Large intestine (tissue), 3 donors: ENCODE data around the gene C10orf90. TPM values are rescaled to one million over a fixed set of nuclear protein-coding genes. Genes with fewer than 3 reads are reported as not detected.

ENCODE experiments used
- DNase-seq, 2 donors: peaks; one replicate each; pipeline versions ENCODE4 v3.0.0 to v3.0.0-alpha.2; 2013
- H3K27ac ChIP-seq: one replicate; pipeline ENCODE4 v1.5.1; 2013; ENCODE audit warnings: low read length
- H3K27me3 ChIP-seq: 2 replicates; pipeline ENCODE4 v1.6.1; 2013; ENCODE audit warnings: low read length; ENCODE audit not compliant: control insufficient read depth, insufficient read depth
- H3K36me3 ChIP-seq: 2 replicates; pipeline ENCODE4 v1.6.1; 2013; ENCODE audit warnings: low read length; ENCODE audit not compliant: control insufficient read depth, insufficient read depth
- H3K4me1 ChIP-seq: one replicate; pipeline ENCODE4 v1.6.1; 2013; ENCODE audit warnings: low read length; ENCODE audit not compliant: control insufficient read depth, insufficient read depth
- H3K4me3 ChIP-seq: one replicate; pipeline ENCODE4 v1.5.1; 2013; ENCODE audit warnings: low read length
- H3K9me3 ChIP-seq: one replicate; pipeline ENCODE4 v1.6.1; 2013; ENCODE audit warnings: mild to moderate bottlenecking, low read depth, low read length, moderate library complexity; ENCODE audit not compliant: control insufficient read depth
- WGBS: methylation state at CpG from one replicate; pipeline ENCODE4 v1.1.5; 2013; ENCODE audit warnings: low lambda C conversion rate; ENCODE audit not compliant: insufficient coverage; 5-methylcytosine and 5-hydroxymethylcytosine counted together
- polyA plus RNA-seq: library from polyadenylated mRNA; unstranded; fragments of 120-200 nt; gene quantifications from one replicate; pipeline ENCODE4 v1.2.1, GENCODE V29; 2013

C10orf90 gene
- polyA plus RNA-seq, 1 donor = not detected

- DNase-seq = no peak
- 53% methylated on average over 2 of the region's 12 CpGs for WGBS
- H3K27ac ChIP-seq = no peak overlapping the region
- H3K4me1 ChIP-seq = no peaks in the 10 kb centered on the region
- H3K36me3 ChIP-seq = no peaks in the 10 kb centered on the region
- H3K4me3 ChIP-seq = no peak overlapping the region
- no peaks in the 10 kb centered on the region for H3K27me3 ChIP-seq
- H3K9me3 ChIP-seq = no peaks in the 10 kb centered on the region
These were observed 249.8 kb downstream of the C10orf90 start for GRCh38 chr10:126420567-126421300.

DNA sequence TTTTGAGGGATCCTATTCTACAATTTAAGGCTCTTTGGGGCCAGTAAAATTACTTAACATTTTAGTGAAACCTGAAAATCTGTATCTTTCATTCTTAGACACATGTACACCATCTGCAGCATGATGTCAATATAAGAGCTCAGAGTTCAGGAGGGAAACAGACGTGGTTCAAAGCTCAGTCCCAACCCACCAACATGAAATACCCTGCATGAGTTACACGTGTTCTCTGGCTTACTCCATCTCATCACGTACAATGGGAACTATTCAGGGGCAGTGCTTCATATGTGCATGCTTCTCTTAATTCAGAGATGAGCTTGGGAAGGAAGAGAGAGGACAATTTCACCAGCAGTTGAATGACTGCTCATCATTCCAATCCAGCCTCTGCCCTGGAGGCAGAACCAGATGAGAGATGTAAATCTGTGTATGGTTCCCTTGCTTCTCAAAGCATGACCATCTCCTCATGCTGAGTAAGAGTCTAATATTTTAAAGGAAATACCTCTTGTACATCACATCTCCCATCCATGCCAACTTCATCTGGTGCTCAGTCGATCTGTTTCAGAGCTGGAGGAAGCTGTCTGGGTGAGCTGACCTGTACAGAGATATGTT, 253.2 kb downstream of the C10orf90 start:
- WGBS = no CpG with 5 or more reads among the region's 4 CpGs
- H3K27ac ChIP-seq = no peak overlapping the region
- H3K36me3 ChIP-seq = no peaks in the 10 kb centered on the region
- DNase-seq = no peak
- no peaks in the 10 kb centered on the region for H3K4me1 ChIP-seq
- no peaks in the 10 kb centered on the region for H3K9me3 ChIP-seq
- no peak overlapping the region for H3K4me3 ChIP-seq
- H3K27me3 ChIP-seq = no peaks in the 10 kb centered on the region

GRCh38 chr10:126409821-126410220, 260.7 kb downstream of the C10orf90 start:
- WGBS = no CpG with 5 or more reads among the region's 6 CpGs
- H3K36me3 ChIP-seq = no peaks in the 10 kb centered on the region
- no peaks in the 10 kb centered on the region for H3K4me1 ChIP-seq
- H3K4me3 ChIP-seq = no peak overlapping the region
- H3K27ac ChIP-seq = no peak overlapping the region
- H3K27me3 ChIP-seq = no peaks in the 10 kb centered on the region
- no peaks in the 10 kb centered on the region for H3K9me3 ChIP-seq
- DNase-seq = no peak

DNA sequence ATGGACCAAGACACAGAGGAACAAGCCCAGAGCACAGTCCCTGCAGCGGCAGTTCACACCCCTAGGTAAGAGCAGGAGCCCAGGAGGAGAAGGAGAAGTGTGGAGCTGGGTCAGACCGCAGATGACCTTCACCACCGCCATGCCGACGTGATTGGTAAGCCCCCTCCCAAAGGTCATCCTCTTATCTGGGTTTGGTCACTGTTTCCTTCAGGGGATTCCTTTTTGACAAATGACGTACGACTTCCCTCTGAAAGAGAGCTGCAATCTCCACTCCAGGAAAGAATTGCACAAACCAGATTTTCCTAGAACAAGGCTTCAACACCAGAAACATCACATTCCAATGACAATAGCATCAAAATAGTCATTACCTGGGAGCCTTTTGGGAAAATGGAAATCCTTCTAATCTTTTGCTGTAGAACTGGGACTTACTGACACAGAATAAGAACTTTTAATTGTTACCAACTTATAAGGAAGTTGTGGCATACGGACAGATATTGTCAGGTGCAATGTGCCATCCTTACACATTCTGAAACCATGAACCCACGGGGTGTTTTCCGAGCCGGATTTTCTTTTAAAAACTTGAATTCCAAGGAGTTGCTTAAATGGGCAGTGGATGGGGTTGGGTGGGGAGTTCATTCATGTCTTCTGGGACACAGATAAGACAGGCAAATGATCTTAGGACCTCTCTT, 261.4 kb downstream of the C10orf90 start:
- Histone ChIP-seq H3K4me3 (no peak overlapping the region), H3K9me3 (no peaks in the 10 kb centered on the region), H3K27me3 (no peaks in the 10 kb centered on the region), H3K36me3 (no peaks in the 10 kb centered on the region), H3K4me1 (no peaks in the 10 kb centered on the region), H3K27ac (no peak overlapping the region)
- no peak for DNase-seq
- no CpG with 5 or more reads among the region's 11 CpGs for WGBS

DNA sequence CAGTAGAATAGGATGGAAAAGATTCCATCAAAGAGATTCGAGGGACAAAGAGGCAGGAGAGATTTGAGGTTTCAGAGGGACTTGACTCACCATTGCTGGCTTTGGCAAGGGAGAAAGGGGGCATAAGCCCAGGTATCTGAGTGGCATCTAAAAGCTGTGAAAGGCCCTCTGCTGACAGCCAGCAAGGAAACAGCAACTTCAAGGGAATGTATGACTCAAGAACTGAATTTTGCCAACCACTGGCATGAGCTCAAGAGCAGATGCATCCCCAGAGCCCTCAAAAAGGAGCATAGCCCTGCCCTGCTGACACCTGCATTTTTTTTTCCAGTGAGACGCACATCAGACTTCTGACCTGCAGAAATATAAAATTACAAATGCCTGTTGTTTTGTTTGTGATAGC, 262.7 kb downstream of the C10orf90 start:
- Histone ChIP-seq H3K27ac (no peak overlapping the region), H3K9me3 (no peaks in the 10 kb centered on the region), H3K36me3 (no peaks in the 10 kb centered on the region), H3K27me3 (peaks cover 3% of the 10 kb centered on the region), H3K4me3 (no peak overlapping the region), H3K4me1 (no peaks in the 10 kb centered on the region)
- DNase-seq = no peak
- WGBS = no CpG with 5 or more reads among the region's 2 CpGs

- Histone ChIP-seq H3K27me3 (peaks cover 6% of the 10 kb centered on the region), H3K27ac (no peak overlapping the region), H3K4me3 (no peak overlapping the region), H3K4me1 (no peaks in the 10 kb centered on the region), H3K36me3 (no peaks in the 10 kb centered on the region), H3K9me3 (no peaks in the 10 kb centered on the region)
- no peak for DNase-seq
- WGBS = no CpG with 5 or more reads among the region's 6 CpGs
These were observed 265.2 kb downstream of the C10orf90 start for GRCh38 chr10:126405239-126405775.

DNA sequence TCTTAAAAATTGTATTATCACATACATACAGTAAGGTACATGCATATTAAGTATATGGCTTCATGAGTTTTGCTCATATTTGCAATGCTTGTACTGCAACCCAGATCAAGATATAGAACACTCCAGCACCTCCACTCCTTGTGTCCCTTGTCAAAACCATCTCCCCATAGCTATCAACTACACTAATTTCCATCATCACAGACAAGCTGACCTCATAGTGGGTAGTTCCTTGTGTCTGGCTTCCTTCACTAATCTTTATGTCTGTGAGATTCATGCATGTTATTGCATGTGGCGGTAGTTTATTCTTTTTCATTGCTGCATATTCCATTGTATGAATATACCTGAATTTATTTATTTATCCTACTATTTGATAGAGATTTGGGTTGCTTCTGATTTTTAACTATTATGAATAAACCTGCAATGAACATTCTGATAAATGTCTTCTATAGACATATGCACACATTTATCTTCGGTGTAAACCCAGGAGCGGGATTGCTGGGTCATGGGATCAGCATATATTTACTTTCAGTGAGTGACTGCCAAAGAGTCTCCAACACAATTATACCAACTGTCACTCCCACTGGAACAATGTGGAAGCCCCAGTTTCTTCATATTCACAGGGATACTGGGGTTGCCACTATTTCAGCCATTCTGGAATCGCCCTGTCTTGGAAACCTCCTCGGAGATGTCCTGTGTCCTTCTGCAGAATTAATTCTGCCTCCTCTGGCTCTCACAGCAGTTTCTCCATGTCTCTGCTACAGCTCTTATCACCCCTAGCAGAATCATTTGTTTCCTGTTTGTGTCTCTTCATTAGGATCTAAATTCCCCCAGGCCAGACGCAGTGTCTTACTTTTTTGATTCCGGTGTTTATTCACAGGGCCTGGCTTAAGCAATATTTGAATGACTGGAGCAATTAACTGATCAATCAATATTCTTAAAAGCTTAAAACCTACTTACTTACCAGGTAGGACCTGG, 267.5 kb downstream of the C10orf90 start:
- WGBS = no CpG with 5 or more reads among the region's 7 CpGs
- DNase-seq = no peak
- no peak overlapping the region for H3K27ac ChIP-seq

GRCh38 chr10:126400641-126401040, 269.9 kb downstream of the C10orf90 start:
- Histone ChIP-seq H3K27ac (no peak overlapping the region), H3K9me3 (no peaks in the 10 kb centered on the region), H3K36me3 (no peaks in the 10 kb centered on the region), H3K4me1 (no peaks in the 10 kb centered on the region), H3K4me3 (no peak overlapping the region), H3K27me3 (peaks cover 10% of the 10 kb centered on the region)
- no peak for DNase-seq
- WGBS = no CpG with 5 or more reads among the region's 4 CpGs

More for the DNA sequence above, 267.5 kb downstream of the C10orf90 start:
- H3K27me3 ChIP-seq = peaks cover 10% of the 10 kb centered on the region
- H3K4me3 ChIP-seq = no peak overlapping the region
- no peaks in the 10 kb centered on the region for H3K9me3 ChIP-seq
- no peaks in the 10 kb centered on the region for H3K36me3 ChIP-seq
- H3K4me1 ChIP-seq = no peaks in the 10 kb centered on the region

DNA sequence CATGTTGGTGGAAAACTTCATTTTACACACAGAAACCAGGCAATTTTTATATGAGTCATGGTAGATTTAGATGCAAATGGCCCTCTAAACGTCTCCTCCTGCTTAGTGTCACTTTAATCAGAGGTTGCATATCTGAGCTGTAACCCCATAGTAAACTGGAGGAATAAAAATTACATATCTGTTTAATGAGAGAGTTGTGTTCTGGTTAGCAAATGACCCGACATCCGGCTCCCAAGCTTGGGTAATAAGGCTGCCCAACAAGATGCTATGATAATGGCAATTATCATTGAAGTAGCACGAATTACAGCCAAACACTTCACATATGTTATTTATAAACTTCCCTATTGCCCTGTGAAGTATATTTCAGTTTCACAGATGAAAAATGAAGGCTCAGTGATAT, 271.6 kb downstream of the C10orf90 start:
- H3K27me3 ChIP-seq = peaks cover 9% of the 10 kb centered on the region
- no peak overlapping the region for H3K4me3 ChIP-seq
- H3K36me3 ChIP-seq = no peaks in the 10 kb centered on the region
- DNase-seq = no peak
- WGBS = no CpG with 5 or more reads among the region's 4 CpGs
- no peaks in the 10 kb centered on the region for H3K9me3 ChIP-seq
- no peak overlapping the region for H3K27ac ChIP-seq
- no peaks in the 10 kb centered on the region for H3K4me1 ChIP-seq

- DNase-seq = no peak
- H3K4me3 ChIP-seq = no peak overlapping the region
- no peak overlapping the region for H3K27ac ChIP-seq
- no peaks in the 10 kb centered on the region for H3K9me3 ChIP-seq
- H3K36me3 ChIP-seq = no peaks in the 10 kb centered on the region
- WGBS = no CpG with 5 or more reads among the region's 3 CpGs
- H3K4me1 ChIP-seq = no peaks in the 10 kb centered on the region
- H3K27me3 ChIP-seq = peaks cover 7% of the 10 kb centered on the region
These were observed 272.1 kb downstream of the C10orf90 start for GRCh38 chr10:126398383-126398743.
